Breast epithelium (tissue), 4 donors: ENCODE results near the gene LRRFIP1. TPM values are rescaled to one million over a fixed set of nuclear protein-coding genes. Genes with fewer than 3 reads are reported as not detected.
"Not testable (repeated sequence)": the region's sequence is repeated elsewhere in the genome, so short reads cannot be mapped to it uniquely, and the experiment has no call there.

Experiments
- DNase-seq, 2 donors: peaks; one replicate each; pipeline ENCODE4 v3.0.0-alpha.2; 2019; ENCODE audit warnings: low spot score in 2 of 2
- H3K27ac ChIP-seq, 2 donors: fragments of 200-600 bp; sonication (generic) in 1 of 2; one replicate each; pipeline ENCODE4 v1.5.1; 2016 to 2019; ENCODE audit warnings: mild to moderate bottlenecking in 1 of 2
- H3K27me3 ChIP-seq, 2 donors: fragments of 200-600 bp; sonication (generic) in 1 of 2; one replicate each; pipeline versions ENCODE4 v1.5.1 to v1.6.0; 2017 to 2019; ENCODE audit warnings: control low read depth in 1 of 2, mild to moderate bottlenecking in 1 of 2
- H3K36me3 ChIP-seq: fragments of 200-600 bp; one replicate; pipeline ENCODE4 v1.5.1; 2019
- H3K4me1 ChIP-seq, 2 donors: fragments of 200-600 bp; sonication (generic); one replicate each; pipeline ENCODE4 v1.5.1; 2016 to 2019; ENCODE audit warnings: control low read depth in 1 of 2
- H3K4me3 ChIP-seq, 3 donors: fragments of 200-600 bp; sonication (generic); 1 replicate in 2 of 3; 2 replicates in 1 of 3; pipeline ENCODE4 v1.5.1; 2016 to 2019; ENCODE audit warnings: mild to moderate bottlenecking in 3 of 3, moderate library complexity in 2 of 3
- H3K9me3 ChIP-seq, 2 donors: fragments of 200-600 bp; sonication (generic) in 1 of 2; one replicate each; pipeline ENCODE4 v1.5.1; 2016 to 2019; ENCODE audit warnings: control low read depth in 1 of 2
- CTCF ChIP-seq, 3 donors: fragments of 450-650 bp; IDR thresholded peaks; one replicate each; pipeline ENCODE4 v1.5.1; 2016 to 2017; ENCODE audit warnings: antibody characterized with exemption in 3 of 3, mild to moderate bottlenecking in 3 of 3, moderate library complexity in 3 of 3
- POLR2A ChIP-seq: fragments of 450-650 bp; IDR thresholded peaks from one replicate; pipeline ENCODE4 v1.6.1; 2016; ENCODE audit warnings: antibody characterized with exemption, mild to moderate bottlenecking, moderate library complexity
- POLR2AphosphoS5 ChIP-seq, 3 donors: sonication (generic); formaldehyde crosslinking; IDR thresholded peaks; one replicate each; pipeline ENCODE4 v1.6.1; 2017; ENCODE audit warnings: antibody characterized with exemption in 3 of 3
- intact Hi-C: fragments of 100-400 bp; cut with DNase I; formaldehyde crosslinking; loops from one replicate; pipeline ENCODE4 v1.15.1; 2023; ENCODE audit warnings: low total_unique reads
- total RNA-seq, 3 donors: library from RNA; depleted of rRNA; stranded (reverse); fragments of >200 nt; gene quantifications; one replicate each; pipeline ENCODE4 v1.1.0, GENCODE V29; 2016

The LRRFIP1 gene
- total RNA-seq, 3 donors from 2014 or later = 82.6 to 136 (median 130) TPM

- no peaks in the 10 kb centered on the region for H3K36me3 ChIP-seq
- intact Hi-C loops = no loop called here
Measured at GRCh38 chr2:237757616-237758015, 130.2 kb downstream of the LRRFIP1 start.

GRCh38 chr2:237758185-237758584, 130.8 kb downstream of the LRRFIP1 start:
- no peaks in the 10 kb centered on the region for H3K36me3 ChIP-seq
- TF ChIP-seq POLR2A (no peak), POLR2AphosphoS5 (IDR thresholded peaks at IDR 0.05) (no peak), CTCF (IDR thresholded peaks at IDR 0.05) (no peak)
- intact Hi-C loops = no loop called here
- H3K4me3 ChIP-seq = no peak overlapping the region
- H3K27ac ChIP-seq = no peak overlapping the region
- no peaks in the 10 kb centered on the region for H3K27me3 ChIP-seq
- no peaks in the 10 kb centered on the region for H3K4me1 ChIP-seq
- no peaks in the 10 kb centered on the region for H3K9me3 ChIP-seq
- DNase-seq = no peak

More at GRCh38 chr2:237757616-237758015, 130.2 kb downstream of the LRRFIP1 start:
- no peak overlapping the region for H3K27ac ChIP-seq
- H3K27me3 ChIP-seq = no peaks in the 10 kb centered on the region
- no peaks in the 10 kb centered on the region for H3K4me1 ChIP-seq
- no peaks in the 10 kb centered on the region for H3K9me3 ChIP-seq
- TF ChIP-seq POLR2AphosphoS5 (IDR thresholded peaks at IDR 0.05) (no peak), POLR2A (no peak), CTCF (IDR thresholded peaks at IDR 0.05) (no peak)
- DNase-seq = no peak
- no peak overlapping the region for H3K4me3 ChIP-seq

GRCh38 chr2:237759176-237759575, 131.8 kb downstream of the LRRFIP1 start:
- Histone ChIP-seq H3K4me3 (no peak overlapping the region), H3K27me3 (no peaks in the 10 kb centered on the region), H3K4me1 (no peaks in the 10 kb centered on the region), H3K9me3 (no peaks in the 10 kb centered on the region), H3K27ac (no peak overlapping the region), H3K36me3 (no peaks in the 10 kb centered on the region)
- TF ChIP-seq POLR2AphosphoS5 (IDR thresholded peaks at IDR 0.05) (no peak), POLR2A (no peak), CTCF (IDR thresholded peaks at IDR 0.05) (no peak)
- DNase-seq = no peak
- intact Hi-C loops = no loop called here

- no peaks in the 10 kb centered on the region for H3K36me3 ChIP-seq
- no peaks in the 10 kb centered on the region for H3K9me3 ChIP-seq
- intact Hi-C loops = no loop called here
- TF ChIP-seq CTCF (IDR thresholded peaks at IDR 0.05) = no peak
- TF ChIP-seq POLR2AphosphoS5 (IDR thresholded peaks at IDR 0.05) = no peak
- TF ChIP-seq POLR2A = no peak
- H3K4me3 ChIP-seq = no peak overlapping the region
- H3K4me1 ChIP-seq = no peaks in the 10 kb centered on the region
- no peaks in the 10 kb centered on the region for H3K27me3 ChIP-seq
- H3K27ac ChIP-seq = no peak overlapping the region
- DNase-seq = no peak
Measured at GRCh38 chr2:237760506-237761502, 133.4 kb downstream of the LRRFIP1 start.

- H3K4me3 ChIP-seq, H3K27me3 ChIP-seq, intact Hi-C loops, H3K27ac ChIP-seq, H3K9me3 ChIP-seq, H3K4me1 ChIP-seq, DNase-seq, H3K36me3 ChIP-seq: not testable (repeated sequence)
Measured at GRCh38 chr2:237762291-237763182, 135.2 kb downstream of the LRRFIP1 start.
